ENCODE results near the gene TACC3.

The TACC3 gene

DNA sequence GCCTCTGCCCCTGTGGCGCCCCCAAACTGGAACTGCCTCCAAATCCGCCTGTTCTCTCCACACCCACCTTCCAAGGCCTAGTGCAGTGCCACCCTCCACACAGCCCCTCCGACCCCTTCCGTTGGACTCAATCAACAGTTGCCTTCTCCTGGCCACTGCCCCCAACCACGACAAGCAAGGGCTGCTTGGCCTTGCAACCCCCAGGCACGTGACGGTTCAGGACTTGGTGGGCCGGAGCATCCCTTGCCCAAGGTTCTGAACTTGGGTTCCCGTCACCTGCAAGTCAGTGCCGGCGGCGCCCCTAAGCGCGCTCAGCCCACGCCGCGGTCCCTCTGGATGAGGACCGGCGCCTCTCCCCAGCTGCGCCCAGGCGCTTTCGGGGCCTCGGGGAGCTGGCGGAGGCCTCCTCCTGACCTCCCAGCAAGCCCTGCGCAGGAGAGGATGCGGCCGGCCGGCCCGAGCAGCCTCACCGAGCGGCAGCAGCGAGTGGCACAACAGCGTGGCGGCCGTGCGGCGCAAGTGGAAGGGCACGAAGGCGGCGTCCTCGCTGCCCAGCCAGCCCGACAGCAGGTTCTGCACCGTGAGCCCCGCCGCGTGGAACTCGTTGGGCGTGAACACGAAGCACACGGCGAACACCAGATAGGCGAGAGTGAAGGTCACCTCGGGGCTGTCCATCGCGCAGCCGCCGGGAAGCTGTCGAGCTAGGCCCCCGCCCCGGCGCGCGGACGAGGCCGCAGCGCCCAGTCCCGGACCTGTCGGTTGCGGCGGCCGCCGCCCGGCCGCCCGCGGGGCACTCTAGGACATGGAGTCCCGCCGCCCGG is 948 bp upstream of the TACC3 start (continued):
- TF ChIP-seq ZNF585B (tag by site-specific recombination; IDR thresholded peaks at IDR 0.05) (no peak), PRDM1 (tag by site-specific recombination; IDR thresholded peaks at IDR 0.05) (no peak), ZNF76 (tag by site-specific recombination; IDR thresholded peaks at IDR 0.05; ENCODE audit: borderline replicate concordance, low read depth) (peak; percentile 85), ZNF776 (tag by site-specific recombination; IDR thresholded peaks at IDR 0.05; ENCODE audit: borderline replicate concordance) (no peak), ZNF48 (tag by site-specific recombination; IDR thresholded peaks at IDR 0.05) (no peak), ZBTB1 (tag by site-specific recombination; IDR thresholded peaks at IDR 0.05) (no peak), ZIC2 (tag by site-specific recombination; IDR thresholded peaks at IDR 0.05) (peak; percentile 34; the same call in 1 of the 2 replicates), GLIS2 (tag by site-specific recombination; IDR thresholded peaks at IDR 0.05) (peak; percentile 84), ZNF132 (tag by site-specific recombination; IDR thresholded peaks at IDR 0.05; ENCODE audit: borderline replicate concordance) (no peak), ZNF169 (tag by site-specific recombination; IDR thresholded peaks at IDR 0.05) (no peak), ZNF623 (tag by site-specific recombination; IDR thresholded peaks at IDR 0.05) (no peak), ZNF274 (IDR thresholded peaks at IDR 0.05; ENCODE audit: low read length) (no peak), ZNF274 (tag by site-specific recombination; IDR thresholded peaks at IDR 0.05; ENCODE audit: borderline replicate concordance) (no peak), ZFHX2 (tag by site-specific recombination; conservative IDR thresholded peaks at IDR 0.05) (peak; percentile 45), ZNF239 (tag by site-specific recombination; IDR thresholded peaks at IDR 0.05) (no peak), ZNF768 (tag by site-specific recombination; IDR thresholded peaks at IDR 0.05) (no peak), ZBTB48 (tag by site-specific recombination; IDR thresholded peaks at IDR 0.05) (0 out of 2 replicates have a peak, but pooled peaks have one; percentile 28), ZNF571 (tag by site-specific recombination; IDR thresholded peaks at IDR 0.05) (no peak), ZNF560 (tag by site-specific recombination; IDR thresholded peaks at IDR 0.05; ENCODE audit: borderline replicate concordance) (no peak)
- TF ChIP-seq, protein P1, sequence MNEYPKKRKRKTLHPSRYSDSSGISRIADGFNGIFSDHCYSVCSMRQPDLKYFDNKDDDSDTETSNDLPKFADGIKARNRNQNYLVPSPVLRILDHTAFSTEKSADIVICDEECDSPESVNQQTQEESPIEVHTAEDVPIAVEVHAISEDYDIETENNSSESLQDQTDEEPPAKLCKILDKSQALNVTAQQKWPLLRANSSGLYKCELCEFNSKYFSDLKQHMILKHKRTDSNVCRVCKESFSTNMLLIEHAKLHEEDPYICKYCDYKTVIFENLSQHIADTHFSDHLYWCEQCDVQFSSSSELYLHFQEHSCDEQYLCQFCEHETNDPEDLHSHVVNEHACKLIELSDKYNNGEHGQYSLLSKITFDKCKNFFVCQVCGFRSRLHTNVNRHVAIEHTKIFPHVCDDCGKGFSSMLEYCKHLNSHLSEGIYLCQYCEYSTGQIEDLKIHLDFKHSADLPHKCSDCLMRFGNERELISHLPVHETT (tag by site-specific recombination; IDR thresholded peaks at IDR 0.05), result no peak
- TF ChIP-seq, protein P2, sequence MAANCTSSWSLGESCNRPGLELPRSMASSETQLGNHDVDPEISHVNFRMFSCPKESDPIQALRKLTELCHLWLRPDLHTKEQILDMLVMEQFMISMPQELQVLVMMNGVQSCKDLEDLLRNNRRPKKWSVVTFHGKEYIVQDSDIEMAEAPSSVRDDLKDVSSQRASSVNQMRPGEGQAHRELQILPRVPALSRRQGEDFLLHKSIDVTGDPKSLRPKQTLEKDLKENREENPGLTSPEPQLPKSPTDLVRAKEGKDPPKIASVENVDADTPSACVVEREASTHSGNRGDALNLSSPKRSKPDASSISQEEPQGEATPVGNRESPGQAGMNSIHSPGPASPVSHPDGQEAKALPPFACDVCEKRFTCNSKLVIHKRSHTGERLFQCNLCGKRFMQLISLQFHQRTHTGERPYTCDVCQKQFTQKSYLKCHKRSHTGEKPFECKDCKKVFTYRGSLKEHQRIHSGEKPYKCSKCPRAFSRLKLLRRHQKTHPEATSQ (tag by site-specific recombination; IDR thresholded peaks at IDR 0.05), result no peak
- TF ChIP-seq, protein P3, sequence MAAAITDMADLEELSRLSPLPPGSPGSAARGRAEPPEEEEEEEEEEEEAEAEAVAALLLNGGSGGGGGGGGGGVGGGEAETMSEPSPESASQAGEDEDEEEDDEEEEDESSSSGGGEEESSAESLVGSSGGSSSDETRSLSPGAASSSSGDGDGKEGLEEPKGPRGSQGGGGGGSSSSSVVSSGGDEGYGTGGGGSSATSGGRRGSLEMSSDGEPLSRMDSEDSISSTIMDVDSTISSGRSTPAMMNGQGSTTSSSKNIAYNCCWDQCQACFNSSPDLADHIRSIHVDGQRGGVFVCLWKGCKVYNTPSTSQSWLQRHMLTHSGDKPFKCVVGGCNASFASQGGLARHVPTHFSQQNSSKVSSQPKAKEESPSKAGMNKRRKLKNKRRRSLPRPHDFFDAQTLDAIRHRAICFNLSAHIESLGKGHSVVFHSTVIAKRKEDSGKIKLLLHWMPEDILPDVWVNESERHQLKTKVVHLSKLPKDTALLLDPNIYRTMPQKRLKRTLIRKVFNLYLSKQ (tag by site-specific recombination; IDR thresholded peaks at IDR 0.05; ENCODE audit: borderline replicate concordance), result no peak
- TF ChIP-seq, protein P4, sequence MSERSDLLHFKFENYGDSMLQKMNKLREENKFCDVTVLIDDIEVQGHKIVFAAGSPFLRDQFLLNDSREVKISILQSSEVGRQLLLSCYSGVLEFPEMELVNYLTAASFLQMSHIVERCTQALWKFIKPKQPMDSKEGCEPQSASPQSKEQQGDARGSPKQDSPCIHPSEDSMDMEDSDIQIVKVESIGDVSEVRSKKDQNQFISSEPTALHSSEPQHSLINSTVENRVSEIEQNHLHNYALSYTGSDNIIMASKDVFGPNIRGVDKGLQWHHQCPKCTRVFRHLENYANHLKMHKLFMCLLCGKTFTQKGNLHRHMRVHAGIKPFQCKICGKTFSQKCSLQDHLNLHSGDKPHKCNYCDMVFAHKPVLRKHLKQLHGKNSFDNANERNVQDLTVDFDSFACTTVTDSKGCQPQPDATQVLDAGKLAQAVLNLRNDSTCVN (tag by site-specific recombination; optimal IDR thresholded peaks at IDR 0.05), result peak; percentile 69
- TF ChIP-seq, protein P5, sequence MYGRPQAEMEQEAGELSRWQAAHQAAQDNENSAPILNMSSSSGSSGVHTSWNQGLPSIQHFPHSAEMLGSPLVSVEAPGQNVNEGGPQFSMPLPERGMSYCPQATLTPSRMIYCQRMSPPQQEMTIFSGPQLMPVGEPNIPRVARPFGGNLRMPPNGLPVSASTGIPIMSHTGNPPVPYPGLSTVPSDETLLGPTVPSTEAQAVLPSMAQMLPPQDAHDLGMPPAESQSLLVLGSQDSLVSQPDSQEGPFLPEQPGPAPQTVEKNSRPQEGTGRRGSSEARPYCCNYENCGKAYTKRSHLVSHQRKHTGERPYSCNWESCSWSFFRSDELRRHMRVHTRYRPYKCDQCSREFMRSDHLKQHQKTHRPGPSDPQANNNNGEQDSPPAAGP (tag by site-specific recombination; IDR thresholded peaks at IDR 0.05), result no peak
- TF ChIP-seq, protein P6, sequence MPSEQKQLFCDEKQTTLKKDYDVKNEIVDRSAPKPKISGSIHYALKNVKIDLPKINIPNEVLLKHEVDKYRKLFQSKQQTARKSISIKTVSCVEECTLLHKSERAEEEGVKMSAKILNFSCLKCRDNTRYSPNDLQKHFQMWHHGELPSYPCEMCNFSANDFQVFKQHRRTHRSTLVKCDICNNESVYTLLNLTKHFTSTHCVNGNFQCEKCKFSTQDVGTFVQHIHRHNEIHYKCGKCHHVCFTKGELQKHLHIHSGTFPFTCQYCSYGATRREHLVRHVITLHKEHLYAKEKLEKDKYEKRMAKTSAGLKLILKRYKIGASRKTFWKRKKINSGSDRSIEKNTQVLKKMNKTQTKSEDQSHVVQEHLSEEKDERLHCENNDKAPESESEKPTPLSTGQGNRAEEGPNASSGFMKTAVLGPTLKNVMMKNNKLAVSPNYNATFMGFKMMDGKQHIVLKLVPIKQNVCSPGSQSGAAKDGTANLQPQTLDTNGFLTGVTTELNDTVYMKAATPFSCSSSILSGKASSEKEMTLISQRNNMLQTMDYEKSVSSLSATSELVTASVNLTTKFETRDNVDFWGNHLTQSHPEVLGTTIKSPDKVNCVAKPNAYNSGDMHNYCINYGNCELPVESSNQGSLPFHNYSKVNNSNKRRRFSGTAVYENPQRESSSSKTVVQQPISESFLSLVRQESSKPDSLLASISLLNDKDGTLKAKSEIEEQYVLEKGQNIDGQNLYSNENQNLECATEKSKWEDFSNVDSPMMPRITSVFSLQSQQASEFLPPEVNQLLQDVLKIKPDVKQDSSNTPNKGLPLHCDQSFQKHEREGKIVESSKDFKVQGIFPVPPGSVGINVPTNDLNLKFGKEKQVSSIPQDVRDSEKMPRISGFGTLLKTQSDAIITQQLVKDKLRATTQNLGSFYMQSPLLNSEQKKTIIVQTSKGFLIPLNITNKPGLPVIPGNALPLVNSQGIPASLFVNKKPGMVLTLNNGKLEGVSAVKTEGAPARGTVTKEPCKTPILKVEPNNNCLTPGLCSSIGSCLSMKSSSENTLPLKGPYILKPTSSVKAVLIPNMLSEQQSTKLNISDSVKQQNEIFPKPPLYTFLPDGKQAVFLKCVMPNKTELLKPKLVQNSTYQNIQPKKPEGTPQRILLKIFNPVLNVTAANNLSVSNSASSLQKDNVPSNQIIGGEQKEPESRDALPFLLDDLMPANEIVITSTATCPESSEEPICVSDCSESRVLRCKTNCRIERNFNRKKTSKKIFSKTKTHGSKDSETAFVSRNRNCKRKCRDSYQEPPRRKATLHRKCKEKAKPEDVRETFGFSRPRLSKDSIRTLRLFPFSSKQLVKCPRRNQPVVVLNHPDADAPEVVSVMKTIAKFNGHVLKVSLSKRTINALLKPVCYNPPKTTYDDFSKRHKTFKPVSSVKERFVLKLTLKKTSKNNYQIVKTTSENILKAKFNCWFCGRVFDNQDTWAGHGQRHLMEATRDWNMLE (tag by site-specific recombination; conservative IDR thresholded peaks at IDR 0.05; ENCODE audit: low read depth), result no peak

All from HEK293 (cell line).